Esophagus muscularis mucosa (tissue), 4 donors: ENCODE data around the gene DCTD. TPM values are rescaled to one million over a fixed set of nuclear protein-coding genes. Genes with fewer than 3 reads are reported as not detected.
A peak's percentile ranks its signal among the peaks of the same experiment; 100 is the strongest.

ENCODE experiments used
- DNase-seq: peaks from one replicate; pipeline ENCODE4 v3.0.0-alpha.2; 2017; ENCODE audit errors: extremely low spot score
- H3K27ac ChIP-seq, 4 donors: fragments of 200-600 bp; sonication (generic); replicated peaks in 1 of 4; 1 replicate in 3 of 4; 2 replicates in 1 of 4; pipeline ENCODE4 v1.5.1; 2016 to 2019; ENCODE audit warnings: mild to moderate bottlenecking in 1 of 4
- H3K27me3 ChIP-seq, 4 donors: fragments of 200-600 bp; sonication (generic); one replicate each; pipeline versions ENCODE4 v1.5.1 to v1.6.0; 2016 to 2019
- H3K36me3 ChIP-seq, 4 donors: fragments of 200-600 bp; sonication (generic); one replicate each; pipeline ENCODE4 v1.5.1; 2016 to 2019
- H3K4me1 ChIP-seq, 4 donors: fragments of 200-600 bp; sonication (generic); one replicate each; pipeline ENCODE4 v1.5.1; 2016 to 2019
- H3K4me3 ChIP-seq, 4 donors: fragments of 200-600 bp; sonication (generic); 1 replicate in 2 of 4; 2 replicates in 2 of 4; pipeline ENCODE4 v1.5.1; 2016 to 2019; ENCODE audit warnings: mild to moderate bottlenecking in 4 of 4, moderate library complexity in 1 of 4
- H3K9me3 ChIP-seq, 4 donors: fragments of 200-600 bp; sonication (generic); 1 replicate in 3 of 4; 2 replicates in 1 of 4; pipeline ENCODE4 v1.5.1; 2016 to 2019
- CTCF ChIP-seq, 3 experiments: fragments of 200-600 bp in 2 of 3; fragments of 450-650 bp in 1 of 3; sonication (generic) in 2 of 3; IDR thresholded peaks; one replicate each; pipeline ENCODE4 v1.5.1; 2017 to 2019; ENCODE audit warnings: antibody characterized with exemption in 3 of 3, mild to moderate bottlenecking in 2 of 3, moderate library complexity in 1 of 3
- EP300 ChIP-seq: sonication (generic); formaldehyde crosslinking; IDR thresholded peaks from one replicate; pipeline ENCODE4 v1.6.1; 2017; ENCODE audit warnings: antibody characterized with exemption
- POLR2A ChIP-seq: fragments of 450-650 bp; IDR thresholded peaks from one replicate; pipeline ENCODE4 v1.6.1; 2017; ENCODE audit warnings: antibody characterized with exemption, moderate library complexity, mild to moderate bottlenecking, low read depth
- POLR2AphosphoS5 ChIP-seq, 2 donors: sonication (generic); formaldehyde crosslinking; IDR thresholded peaks; one replicate each; pipeline ENCODE4 v1.6.1; 2017; ENCODE audit warnings: antibody characterized with exemption in 2 of 2
- WGBS: methylation state at CpG from one replicate; pipeline ENCODE4 v1.1.5; 2018; 5-methylcytosine and 5-hydroxymethylcytosine counted together
- intact Hi-C: fragments of 100-400 bp; cut with DNase I; formaldehyde crosslinking; loops from one replicate; pipeline ENCODE4 v1.15.1; 2023
- total RNA-seq, 4 donors: library from RNA; depleted of rRNA; stranded (reverse); fragments of >200 nt; gene quantifications; one replicate each; pipeline versions ENCODE4 v1.1.0 to v1.2.1, GENCODE V29; 2016

The DCTD gene
- total RNA-seq, 4 donors from 2014 or later, result 33.6 to 55.3 (median 48.7) TPM

- WGBS, result 88% methylated on average over 3 of the region's 3 CpGs
- Histone ChIP-seq H3K9me3 (peaks cover 0 to 7% (median 2%) of the 10 kb centered on the region in 4 donors), H3K4me3 (no peak overlapping the region), H3K27me3 (no peaks in the 10 kb centered on the region), H3K27ac (no peak overlapping the region), H3K36me3 (peaks cover 2 to 46% (median 19%) of the 10 kb centered on the region in 4 donors), H3K4me1 (peaks cover 4 to 25% (median 20%) of the 10 kb centered on the region in 4 donors)
- TF ChIP-seq CTCF (IDR thresholded peaks at IDR 0.05) (no peak), EP300 (no peak), POLR2A (no peak), POLR2AphosphoS5 (IDR thresholded peaks at IDR 0.05) (no peak)
- no peak for DNase-seq
- intact Hi-C loops, result no loop called here
Observed at GRCh38 chr4:182884040-182884439, 33.1 kb downstream of the DCTD start.

GRCh38 chr4:182883351-182883750, 33.8 kb downstream of the DCTD start:
- TF ChIP-seq CTCF (IDR thresholded peaks at IDR 0.05), result no peak
- TF ChIP-seq POLR2A, result no peak
- TF ChIP-seq EP300, result no peak
- no peak for TF ChIP-seq POLR2AphosphoS5 (IDR thresholded peaks at IDR 0.05)

GRCh38 chr4:182881914-182882313, 35.3 kb downstream of the DCTD start:
- Histone ChIP-seq H3K9me3 (peaks cover 0 to 7% (median 2%) of the 10 kb centered on the region in 4 donors), H3K36me3 (peaks cover 0 to 33% (median 14%) of the 10 kb centered on the region in 4 donors), H3K4me1 (peaks cover 4 to 25% (median 20%) of the 10 kb centered on the region in 4 donors), H3K4me3 (no peak overlapping the region), H3K27me3 (no peaks in the 10 kb centered on the region), H3K27ac (no peak overlapping the region)
- 82% methylated on average over 16 of the region's 16 CpGs for WGBS
- TF ChIP-seq CTCF (IDR thresholded peaks at IDR 0.05) (no peak), POLR2AphosphoS5 (IDR thresholded peaks at IDR 0.05) (no peak), POLR2A (no peak), EP300 (no peak)
- intact Hi-C loops, result no loop called here
- no peak for DNase-seq

More at GRCh38 chr4:182883351-182883750, 33.8 kb downstream of the DCTD start:
- no peak for DNase-seq
- H3K27ac ChIP-seq, result no peak overlapping the region
- H3K4me1 ChIP-seq, result peaks cover 4 to 25% (median 20%) of the 10 kb centered on the region in 4 donors
- no peak overlapping the region for H3K4me3 ChIP-seq
- H3K9me3 ChIP-seq, result peaks cover 0 to 7% (median 2%) of the 10 kb centered on the region in 4 donors
- H3K36me3 ChIP-seq, result peaks cover 0 to 39% (median 16%) of the 10 kb centered on the region in 4 donors
- WGBS, result 92% methylated on average over 8 of the region's 8 CpGs
- intact Hi-C loops, result no loop called here
- no peaks in the 10 kb centered on the region for H3K27me3 ChIP-seq

GRCh38 chr4:182880387-182881356, 36.5 kb downstream of the DCTD start:
- WGBS, result 69% methylated on average over 25 of the region's 26 CpGs
- H3K27me3 ChIP-seq, result no peaks in the 10 kb centered on the region
- H3K27ac ChIP-seq, result peak overlapping the region in 1 of 4 donors; percentile 5
- peaks cover 0 to 38% (median 14%) of the 10 kb centered on the region in 4 donors for H3K36me3 ChIP-seq
- intact Hi-C loops, result no loop called here
- peaks cover 4 to 16% (median 10%) of the 10 kb centered on the region in 4 donors for H3K4me1 ChIP-seq
- DNase-seq, result no peak
- peaks cover 0 to 7% (median 2%) of the 10 kb centered on the region in 4 donors for H3K9me3 ChIP-seq
- peak overlapping the region in 1 of 4 donors; percentile 23 for H3K4me3 ChIP-seq
- TF ChIP-seq POLR2A (no peak), POLR2AphosphoS5 (IDR thresholded peaks at IDR 0.05) (no peak), EP300 (no peak), CTCF (IDR thresholded peaks at IDR 0.05) (no peak)
